Activated CD8-positive, alpha-beta memory T cell treated with anti-CD3 and anti-CD28 coated beads, Interleukin-2, amount 50 U/mL, for 1 hour (primary cell): ENCODE data around the gene CPXM2.

ENCODE experiments used
- DNase-seq: peaks from one replicate; pipeline ENCODE4 v3.0.0-alpha.2; 2020; ENCODE audit errors: extremely low read depth

The CPXM2 gene

DNA sequence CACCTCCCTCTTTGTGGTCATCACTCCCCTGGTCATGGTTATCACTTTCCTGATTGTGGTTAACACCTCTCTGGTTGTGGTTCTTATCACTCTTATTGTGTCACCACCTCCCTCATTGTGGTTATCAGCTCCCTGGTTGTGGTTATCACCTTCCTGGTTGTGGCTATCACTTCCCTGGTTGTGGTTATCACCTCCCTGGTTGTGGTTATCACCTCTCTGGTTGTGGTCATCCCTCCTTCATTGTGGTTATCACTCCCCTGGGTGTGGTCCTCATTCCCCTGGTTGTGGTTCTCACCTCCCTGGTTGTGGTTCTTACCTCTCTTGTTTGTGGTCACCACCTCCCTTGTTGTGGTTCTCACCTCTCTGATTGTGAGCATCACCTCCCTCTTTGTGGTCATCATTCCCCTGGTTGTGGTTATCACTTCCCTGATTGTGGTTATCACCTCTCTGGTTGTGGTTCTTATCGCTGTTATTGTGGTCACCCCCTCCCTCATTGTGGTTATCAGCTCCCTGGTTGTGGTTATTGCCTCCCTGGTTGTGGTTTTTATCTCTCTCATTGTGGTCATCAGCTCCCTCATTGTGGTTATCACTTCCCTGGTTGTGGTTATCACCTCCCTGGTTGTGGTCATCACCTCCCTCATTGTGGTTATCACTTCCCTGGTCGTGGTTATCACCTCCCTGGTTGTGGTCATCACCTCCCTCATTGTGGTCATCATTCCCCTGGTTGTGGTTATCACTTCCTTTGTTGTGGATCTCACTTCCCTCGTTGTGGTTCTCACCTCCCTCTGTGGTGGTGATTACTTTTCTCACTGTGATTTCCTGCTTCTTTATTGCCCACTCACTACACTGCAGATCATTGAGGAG is 118.7 kb downstream of the CPXM2 start:
- DNase-seq = no peak

DNA sequence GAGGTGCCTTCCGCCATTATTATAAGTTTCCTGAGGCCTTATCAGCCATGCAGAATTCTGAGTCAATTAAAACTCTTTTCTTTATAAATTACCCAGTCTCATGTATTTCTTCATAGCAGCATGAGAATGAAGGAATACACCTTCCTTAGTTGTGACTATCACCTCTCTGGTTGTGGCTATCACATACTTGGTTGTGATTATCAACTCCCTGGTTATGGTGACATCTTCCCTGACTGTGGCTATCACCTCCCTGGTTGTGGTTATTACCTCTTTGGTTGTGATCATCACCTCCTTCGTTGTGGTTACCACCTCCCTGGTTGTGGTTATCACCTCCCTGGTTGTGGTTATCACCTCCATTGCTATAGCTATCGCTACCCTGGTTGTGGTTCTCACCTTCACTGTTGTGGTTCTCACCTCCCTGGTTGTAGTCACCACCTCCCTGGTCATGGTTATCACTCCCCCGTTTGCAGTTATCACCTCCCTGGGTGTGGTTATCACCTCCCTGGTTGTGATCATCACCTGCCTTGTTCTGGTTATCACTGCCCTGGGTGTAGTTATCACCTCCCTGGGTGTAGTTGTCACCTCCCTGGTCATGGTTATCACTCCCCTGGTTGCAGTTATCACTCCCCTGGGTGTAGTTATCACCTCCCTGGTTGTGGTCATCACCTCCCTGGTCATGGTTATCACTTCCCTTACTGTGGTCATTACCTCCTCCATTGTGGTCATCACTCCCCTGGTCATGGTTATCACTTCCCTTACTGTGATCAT is 119.5 kb downstream of the CPXM2 start:
- no peak for DNase-seq

DNA sequence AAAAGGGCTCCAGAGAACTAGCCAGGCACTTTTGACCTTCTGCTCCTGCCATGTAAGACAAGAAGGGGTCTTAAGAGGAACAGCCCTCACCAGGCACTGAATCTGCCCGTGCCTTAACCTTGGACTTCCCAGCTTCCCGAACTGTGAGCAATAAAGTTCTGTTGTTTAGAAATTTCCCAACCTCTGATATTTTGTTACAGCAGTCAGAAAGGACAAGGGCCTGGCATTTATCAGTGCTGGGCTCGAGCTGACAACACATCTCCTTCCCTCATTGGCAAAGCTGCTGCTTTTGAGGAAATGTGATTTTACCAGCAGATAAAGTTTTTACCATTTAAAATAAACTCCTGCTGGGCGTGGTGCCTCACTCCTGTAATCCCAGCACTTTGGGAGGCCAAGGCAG is 122.0 kb downstream of the CPXM2 start:
- no peak for DNase-seq

DNA sequence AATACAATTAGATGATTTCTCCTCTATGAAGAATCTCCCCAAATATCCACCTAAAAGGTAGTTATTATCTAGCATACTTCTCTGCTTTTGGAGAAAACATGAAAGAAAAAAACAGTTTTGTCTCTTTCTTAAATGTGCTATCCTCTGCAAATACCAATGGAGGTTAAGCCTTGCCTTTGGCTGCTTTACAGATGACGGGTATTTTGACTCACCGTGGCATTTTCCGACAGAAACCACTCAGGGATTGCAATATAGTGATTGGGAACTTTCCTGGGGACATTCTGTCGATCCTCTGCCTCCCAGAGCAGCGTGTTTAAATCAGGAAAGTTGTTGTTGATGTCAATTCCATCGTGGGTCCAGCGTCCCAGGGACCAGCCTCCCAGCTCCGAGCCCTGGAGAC is 124.8 kb downstream of the CPXM2 start:
- no peak for DNase-seq

DNA sequence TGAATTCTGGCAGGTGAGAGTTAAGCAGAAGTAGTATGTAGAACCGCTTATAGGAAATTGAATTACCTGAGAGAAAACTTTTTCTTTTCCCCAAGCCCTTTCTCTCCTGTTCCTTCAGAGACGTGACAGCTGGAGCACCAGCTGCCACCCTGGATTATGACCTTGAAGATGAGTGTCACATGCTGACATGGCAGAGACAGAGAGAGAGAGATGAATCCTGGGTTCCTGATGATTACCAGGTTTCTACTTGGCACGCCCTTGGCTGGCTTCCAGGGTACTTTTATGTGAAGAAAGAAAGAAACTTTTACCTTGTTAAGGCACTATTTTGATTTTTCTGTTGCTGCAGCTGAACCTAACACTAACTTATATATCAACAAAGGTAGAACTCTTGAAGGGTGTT is 125.6 kb downstream of the CPXM2 start:
- no peak for DNase-seq

DNA sequence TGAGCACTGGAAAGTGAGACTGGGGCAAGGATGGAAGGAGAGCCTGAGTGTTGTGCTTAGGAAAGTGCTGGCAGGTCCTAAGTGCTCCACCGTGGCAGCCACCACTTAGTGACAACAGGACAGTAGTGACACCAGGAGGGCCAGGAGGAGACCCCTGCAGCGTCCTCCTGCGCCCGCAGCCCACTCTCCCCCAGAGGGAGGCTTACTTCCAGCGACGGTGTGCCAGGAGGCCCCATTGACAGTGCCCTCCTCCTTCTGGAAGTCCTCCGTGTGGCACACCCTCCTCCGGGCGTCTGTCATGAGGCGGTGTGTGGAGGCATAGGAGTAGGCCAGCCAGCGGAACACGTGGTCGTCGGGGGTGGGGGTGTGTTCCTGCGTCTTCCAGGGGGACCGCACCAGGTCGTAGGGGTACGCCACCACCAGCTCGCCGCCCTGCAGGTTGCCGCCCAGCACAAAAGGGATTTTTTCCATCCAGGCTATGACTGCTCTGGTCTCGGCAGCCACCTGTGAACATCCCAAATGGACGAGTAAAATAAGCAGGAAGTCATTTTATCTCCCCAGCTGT is 129.9 kb downstream of the CPXM2 start:
- no peak for DNase-seq

DNA sequence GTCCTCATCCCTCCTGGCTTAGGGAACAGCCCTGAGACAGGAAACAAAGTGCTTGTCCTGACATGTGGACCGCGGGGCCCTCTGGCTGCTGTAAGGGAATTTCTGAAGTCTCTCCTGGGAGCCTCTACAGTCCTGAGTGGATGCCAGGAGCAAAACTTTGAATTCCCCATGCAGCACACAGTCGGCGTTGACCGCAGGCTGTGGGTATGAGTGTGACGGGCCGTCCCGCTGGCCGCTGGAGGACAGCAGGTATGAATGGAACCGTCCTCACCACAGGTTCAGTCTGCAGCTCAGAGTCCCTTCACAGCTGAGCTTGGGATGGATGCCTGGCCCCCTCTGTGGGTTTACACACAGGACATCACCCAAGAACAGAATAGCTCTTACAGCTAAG is 130.6 kb downstream of the CPXM2 start:
- no peak for DNase-seq

DNA sequence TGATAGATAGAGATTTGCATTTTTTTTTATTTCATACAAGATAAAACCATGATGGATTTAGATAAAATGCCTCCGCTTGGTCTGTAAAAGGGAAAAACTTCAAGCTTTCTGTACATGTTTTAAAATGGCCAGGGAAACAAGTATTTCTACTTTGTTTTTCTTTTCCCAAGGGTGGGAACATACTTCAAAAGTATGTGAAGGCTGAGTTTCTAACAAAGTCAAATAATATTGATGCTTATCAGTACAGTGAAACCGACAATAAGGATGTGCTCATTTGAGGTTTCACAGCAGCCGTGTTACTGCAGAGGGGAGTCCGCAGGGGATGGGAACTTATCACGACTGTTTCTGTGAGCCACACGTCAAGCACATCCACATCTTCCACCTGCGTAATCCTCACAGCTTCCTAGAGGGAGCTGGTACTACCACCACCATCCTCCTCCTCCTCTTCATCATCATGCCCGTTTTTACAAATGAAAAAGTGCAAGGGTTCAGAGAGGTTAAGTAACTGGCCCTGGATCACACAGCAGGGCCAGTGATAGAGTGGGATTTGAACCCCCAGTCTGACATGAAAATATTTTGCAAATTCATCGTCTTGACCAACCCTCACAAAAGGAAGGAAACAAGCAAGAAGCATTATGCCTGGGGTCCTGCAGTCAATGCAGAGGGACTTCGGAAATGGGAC is 131.1 kb downstream of the CPXM2 start:
- no peak for DNase-seq

DNA sequence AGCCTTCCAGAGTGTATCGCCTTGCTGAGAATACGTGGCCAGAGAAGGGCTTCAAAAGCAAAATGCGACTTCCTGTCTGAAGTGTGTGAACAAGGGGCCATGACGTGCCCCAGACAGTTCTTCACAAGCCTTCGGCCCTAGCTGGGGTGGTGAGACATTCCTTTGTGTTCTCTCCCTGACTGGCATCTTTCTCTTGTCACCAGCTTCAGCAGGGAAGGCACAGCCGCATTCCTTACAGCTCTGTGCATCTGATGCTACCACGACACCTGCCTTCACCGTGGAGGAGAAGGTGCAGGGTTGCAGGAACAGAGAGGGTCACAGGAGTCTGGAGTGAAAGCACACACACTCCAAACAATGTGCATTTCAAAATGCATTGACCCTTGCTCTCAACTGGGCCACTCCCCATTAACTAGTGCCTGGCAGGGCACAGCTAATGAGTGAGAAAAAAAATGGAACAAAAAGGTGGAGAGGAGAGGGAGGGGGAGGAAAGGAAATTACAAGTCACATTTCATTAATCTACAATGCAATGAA is 132.0 kb downstream of the CPXM2 start:
- DNase-seq = no peak

DNA sequence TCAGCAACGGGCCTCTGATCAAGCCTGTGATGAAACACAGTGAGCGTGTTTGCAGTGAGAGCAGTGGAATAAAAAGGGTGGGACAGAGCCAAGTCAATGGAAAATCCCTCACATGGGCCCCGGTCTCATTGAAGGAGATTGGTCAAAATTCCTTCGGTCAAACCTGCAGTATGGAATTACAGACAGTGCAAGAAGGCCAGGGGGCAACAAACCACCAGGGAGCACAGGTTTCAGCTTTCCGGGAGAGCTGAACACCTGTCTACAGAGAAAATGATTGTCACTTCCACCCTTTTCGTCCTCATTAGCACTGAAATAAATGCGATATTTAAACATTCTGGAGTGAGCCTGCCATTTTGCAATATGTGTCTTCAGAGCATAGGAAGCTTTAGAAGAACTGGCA is 132.6 kb downstream of the CPXM2 start:
- no peak for DNase-seq

DNA sequence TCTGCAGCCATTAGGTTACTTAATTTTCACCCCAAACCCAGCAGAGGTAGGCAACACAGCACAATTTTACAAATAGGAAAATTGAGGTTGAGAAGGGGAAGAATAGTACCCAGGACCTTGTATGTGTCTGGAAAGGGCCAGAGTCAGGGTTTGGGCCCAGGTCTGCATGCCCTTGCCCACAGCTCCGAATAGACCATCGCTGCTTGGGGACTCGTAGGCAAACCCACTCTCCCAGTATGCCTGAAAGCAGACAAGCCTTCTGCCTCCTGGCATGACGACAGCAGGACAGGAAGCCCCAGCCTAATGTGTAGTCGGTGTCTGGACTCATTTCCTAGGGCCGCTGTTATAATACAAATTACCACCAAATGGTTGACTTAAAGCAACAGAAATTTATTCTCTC is 133.8 kb downstream of the CPXM2 start:
- no peak for DNase-seq

DNA sequence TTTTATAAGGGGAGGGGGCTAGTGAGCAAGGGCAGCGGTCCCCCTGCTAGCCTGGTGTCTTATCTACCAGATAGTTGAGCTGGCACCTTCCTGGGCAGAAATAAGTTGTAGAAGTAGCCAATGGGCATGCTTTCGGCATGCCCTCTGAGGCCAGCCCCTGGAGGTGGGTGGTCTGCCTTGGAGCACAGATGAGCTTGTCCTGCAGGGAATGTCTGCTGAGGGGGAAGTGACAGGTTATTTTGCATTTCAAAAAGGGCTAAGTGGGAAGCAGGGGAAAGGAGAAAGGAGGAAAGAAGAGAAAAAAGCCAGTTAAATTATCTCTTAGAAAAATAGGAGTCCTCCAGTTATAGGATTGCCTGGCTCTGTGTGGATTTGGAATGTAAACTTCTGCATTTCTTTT is 136.5 kb downstream of the CPXM2 start:
- DNase-seq = no peak

DNA sequence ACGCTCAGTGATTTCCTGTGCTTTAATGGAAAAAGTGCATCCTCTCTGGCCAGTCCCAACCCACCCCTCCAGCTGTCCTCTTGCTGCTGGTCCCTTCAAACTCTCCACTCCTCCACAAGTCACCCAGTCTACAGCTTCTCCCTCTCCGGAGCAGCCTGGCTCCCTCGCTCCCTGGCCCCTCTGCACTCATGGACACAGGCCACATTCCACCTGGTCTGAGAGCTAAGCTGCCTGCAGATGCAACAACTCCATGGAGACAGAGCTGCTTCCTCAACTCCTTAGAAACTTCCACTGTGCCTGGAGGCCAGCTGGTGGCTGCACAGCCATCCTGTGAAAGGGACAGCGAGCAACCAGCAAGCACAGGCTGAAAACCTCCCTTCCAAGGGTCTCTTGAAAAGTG is 137.5 kb downstream of the CPXM2 start:
- no peak for DNase-seq

DNA sequence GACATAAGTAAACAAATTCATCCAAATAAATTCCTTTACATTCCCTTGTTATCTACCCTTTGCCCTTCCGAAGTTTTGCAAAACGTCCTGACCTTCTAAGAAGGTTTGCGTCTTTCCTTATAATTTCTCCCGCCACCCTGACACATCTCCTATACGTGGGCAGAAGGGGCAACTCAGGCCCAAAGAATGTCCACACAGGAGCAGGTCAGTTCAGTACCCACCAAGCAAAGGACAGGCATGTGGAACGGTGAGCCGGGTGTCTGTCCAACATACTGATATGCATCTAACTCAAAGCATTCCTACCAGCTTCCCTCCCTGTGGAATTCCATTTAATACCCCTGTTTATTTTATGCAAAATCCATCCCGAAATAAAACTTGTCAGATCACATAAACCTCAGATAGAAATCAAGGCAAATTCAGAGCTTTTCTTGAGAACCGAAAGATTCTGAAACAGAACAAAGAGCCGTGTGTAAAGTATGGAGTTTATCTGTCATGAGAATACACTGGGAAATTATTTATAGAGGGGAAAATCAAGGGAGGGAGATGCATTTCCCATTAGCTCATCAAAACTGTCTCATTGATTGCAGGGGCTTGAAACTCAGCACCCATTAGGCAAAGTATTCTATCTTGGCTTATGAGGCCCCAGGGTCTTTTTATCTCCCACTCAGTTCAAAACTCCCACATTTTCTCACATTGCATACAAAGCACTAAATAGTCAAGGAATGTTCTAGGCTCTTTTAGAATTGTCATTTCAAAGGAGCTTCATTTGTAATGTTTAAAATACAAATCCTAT is 140.1 kb downstream of the CPXM2 start:
- no peak for DNase-seq

DNA sequence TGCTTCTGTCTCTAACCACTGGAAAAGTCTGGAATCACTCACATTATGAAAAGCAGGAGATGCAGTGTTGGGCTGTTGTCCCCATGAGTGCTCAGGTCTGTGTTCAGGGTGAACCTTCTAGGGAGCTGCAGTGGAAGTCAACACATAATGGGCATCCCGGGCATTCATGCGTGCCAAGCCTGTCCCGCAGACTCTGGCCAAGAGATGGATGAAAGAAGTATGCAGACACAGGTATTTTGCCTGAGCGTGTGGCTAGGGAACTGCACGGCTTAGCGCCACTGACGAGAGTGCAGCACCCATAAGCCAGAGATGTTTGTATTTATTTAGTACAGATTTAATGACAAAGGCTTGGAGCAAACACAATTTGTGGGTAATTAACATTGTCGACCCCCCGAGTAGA is 140.7 kb downstream of the CPXM2 start:
- no peak for DNase-seq

DNA sequence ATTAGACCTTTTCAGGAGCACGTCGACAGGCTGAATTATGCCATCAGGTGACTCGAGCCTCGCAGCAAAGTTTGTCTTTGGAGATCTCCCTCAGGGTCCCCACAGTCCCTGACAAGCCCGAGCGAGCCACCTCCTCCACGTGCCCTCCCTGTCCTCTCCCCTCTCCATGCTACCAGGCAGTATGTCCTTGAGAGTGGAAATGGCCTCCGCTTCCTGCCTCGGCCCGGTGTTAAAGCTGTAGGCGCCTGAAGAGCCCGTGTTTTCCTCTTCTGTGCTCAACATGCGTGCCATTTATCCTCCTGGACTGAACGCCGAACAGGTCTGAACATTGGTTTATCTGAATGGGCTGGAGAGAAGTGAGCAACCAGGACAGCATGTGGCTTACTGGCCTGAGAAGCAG is 142.9 kb downstream of the CPXM2 start:
- DNase-seq = no peak

DNA sequence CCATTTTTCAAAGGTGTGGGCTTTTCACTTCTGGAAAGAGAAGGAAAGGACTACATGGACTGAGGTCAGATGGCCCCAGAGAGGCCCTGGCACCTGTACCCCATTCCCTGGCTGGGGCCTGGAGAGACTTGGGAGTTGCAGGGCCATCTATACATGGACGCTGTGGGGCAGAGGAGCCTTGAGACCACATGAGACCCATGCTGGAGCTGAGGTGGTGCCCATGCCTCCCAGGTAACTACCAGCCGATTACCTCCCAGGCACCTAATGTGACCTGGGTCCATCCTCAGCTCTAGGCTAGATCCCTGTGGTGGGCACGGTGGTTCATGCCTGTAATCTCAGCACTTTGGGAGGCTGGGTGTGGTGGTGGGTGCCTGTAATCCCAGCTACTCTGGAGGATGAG is 144.2 kb downstream of the CPXM2 start:
- no peak for DNase-seq

DNA sequence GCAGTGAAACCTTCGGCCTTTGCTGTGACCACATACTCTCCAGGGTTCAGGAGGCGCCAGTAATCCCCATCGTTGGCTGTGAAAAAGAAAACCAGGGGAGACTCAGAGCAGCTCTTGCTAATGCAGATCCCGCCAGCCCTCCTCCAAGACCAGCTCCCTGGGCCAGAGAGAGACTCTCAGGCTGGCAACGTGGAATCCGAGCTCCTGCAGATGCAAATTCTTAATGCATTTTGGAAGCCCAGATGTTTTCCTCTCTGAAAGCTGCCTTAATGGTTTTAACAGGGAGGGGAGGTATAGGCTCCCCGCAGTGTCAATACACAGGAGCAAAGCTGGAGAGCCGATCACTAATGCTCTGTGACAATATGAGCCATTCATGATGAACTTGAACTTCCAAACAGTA is 144.7 kb downstream of the CPXM2 start:
- no peak for DNase-seq

DNA sequence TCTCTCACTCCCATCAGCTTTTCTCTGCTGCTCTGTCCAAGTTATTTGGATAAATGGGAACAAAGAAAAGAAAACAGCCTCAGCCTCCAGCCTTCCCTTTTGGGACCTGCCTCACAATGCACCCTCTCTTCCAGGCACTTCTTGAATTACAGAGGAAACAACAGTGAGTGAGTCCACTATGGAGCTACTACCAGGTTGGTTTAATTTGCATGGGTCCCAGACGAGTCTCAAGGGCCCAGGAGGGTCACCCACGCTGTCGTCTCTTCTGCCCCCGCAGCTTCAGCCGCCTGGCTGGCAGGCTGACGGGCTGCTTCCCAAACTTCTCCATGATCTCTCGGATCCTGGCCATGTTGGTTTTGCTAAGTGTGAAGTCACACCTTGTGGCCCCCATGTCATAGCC is 145.1 kb downstream of the CPXM2 start:
- DNase-seq = no peak

DNA sequence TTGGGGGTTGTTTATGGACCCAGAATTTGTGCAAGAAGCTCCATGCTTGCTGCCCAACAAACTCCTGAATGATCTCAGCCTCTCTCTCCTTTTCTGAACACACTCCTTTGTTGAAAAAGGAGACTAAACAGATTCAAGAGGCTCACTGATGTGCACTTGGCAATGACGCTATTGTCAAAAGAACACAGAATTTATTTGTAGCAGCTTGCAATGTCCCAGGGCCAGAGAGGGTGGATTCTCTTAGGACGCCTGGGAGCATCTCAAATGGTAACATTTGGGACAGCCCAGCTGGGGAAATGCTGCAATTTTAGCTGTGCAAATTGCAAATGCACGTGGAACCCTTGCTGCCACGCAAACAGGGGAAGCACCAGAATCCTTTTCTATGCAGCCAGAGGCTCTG is 145.5 kb downstream of the CPXM2 start:
- DNase-seq = no peak

DNA sequence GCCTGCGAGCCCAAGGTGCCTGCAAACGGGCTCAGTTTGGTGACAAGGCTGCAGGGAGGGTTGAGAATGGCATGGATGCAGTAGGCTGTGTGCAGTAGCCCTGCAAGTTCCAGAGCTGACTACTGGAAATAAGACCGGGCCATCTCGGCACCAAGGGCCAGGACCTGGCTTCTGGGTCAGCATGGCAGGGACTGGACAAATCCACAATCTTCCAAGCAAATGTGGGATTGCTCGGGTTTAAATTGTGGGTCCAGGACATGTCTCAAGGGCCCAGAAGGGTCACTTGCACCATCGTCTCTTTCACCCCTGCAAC is 147.4 kb downstream of the CPXM2 start:
- DNase-seq = no peak
